Nephron (organoid): Measurements from ENCODE around the gene LY9.

Source experiments
- H3K27ac Mint-ChIP-seq, 3 experiments: 2 replicates each; pipeline ENCODE4 v1.8.0; 2020; ENCODE audit warnings: mixed read lengths in 3 of 3, mild to moderate bottlenecking in 2 of 3, moderate library complexity in 1 of 3
- H3K27me3 Mint-ChIP-seq: 2 replicates; pipeline ENCODE4 v1.8.0; 2021; ENCODE audit warnings: low read depth, mild to moderate bottlenecking, moderate library complexity, mixed read lengths
- H3K36me3 Mint-ChIP-seq: 2 replicates; pipeline ENCODE4 v1.8.0; 2020; ENCODE audit warnings: low read depth, mixed read lengths
- H3K4me1 Mint-ChIP-seq: 2 replicates; pipeline ENCODE4 v1.8.0; 2020; ENCODE audit warnings: mixed read lengths
- H3K4me3 Mint-ChIP-seq, 3 experiments: 2 replicates each; pipeline ENCODE4 v1.8.0; 2020; ENCODE audit warnings: mild to moderate bottlenecking in 3 of 3, mixed read lengths in 3 of 3, moderate library complexity in 2 of 3
- H3K9me3 Mint-ChIP-seq: 2 replicates; pipeline ENCODE4 v1.8.0; 2020; ENCODE audit warnings: mixed read lengths
- TF ChIP-seq, protein P1 (sequence below), 3 experiments: fragments of 200-600 bp; sonication (generic); IDR thresholded peaks; one replicate each; pipeline ENCODE4 v1.5.0; 2021; ENCODE audit warnings: antibody characterized with exemption in 3 of 3; ENCODE audit not compliant: unreplicated experiment in 3 of 3

Gene LY9

DNA sequence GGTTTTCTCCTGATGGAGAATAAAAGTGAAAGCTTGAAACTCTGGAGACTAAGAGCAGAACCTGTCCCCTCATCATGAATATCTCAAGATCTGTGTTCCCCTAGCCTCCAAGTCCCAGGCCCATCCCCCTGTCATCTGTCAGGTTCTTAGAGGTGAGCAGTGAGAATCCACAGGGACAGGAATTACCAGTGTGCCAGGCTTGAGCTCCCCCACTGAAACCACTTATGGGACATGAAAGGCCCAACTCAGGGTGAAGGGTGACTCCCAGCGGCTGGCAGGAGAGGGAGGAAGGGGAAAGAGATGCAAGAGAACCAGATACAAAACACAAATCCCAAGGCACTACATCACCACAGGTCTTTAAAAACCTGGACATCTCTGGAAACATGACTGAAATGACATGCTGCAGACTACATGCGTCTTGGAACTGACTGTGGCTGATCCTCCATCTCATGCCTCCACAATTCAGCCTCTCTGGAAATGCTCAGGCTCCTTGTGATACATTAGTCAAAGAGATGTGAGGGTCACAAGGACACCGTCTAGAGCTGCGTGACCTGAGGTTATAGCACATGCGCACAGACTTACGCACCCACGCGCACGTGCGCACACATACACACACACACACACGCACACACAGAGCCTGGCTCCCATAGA lies 6.8 kb upstream of the LY9 start:
- Mint-ChIP-seq H3K9me3 (no peaks in the 10 kb centered on the region), H3K4me1 (no peaks in the 10 kb centered on the region), H3K36me3 (no peaks in the 10 kb centered on the region), H3K4me3 (no peak overlapping the region), H3K27me3 (peaks cover 2% of the 10 kb centered on the region), H3K27ac (no peak overlapping the region)
- TF ChIP-seq, protein P1, sequence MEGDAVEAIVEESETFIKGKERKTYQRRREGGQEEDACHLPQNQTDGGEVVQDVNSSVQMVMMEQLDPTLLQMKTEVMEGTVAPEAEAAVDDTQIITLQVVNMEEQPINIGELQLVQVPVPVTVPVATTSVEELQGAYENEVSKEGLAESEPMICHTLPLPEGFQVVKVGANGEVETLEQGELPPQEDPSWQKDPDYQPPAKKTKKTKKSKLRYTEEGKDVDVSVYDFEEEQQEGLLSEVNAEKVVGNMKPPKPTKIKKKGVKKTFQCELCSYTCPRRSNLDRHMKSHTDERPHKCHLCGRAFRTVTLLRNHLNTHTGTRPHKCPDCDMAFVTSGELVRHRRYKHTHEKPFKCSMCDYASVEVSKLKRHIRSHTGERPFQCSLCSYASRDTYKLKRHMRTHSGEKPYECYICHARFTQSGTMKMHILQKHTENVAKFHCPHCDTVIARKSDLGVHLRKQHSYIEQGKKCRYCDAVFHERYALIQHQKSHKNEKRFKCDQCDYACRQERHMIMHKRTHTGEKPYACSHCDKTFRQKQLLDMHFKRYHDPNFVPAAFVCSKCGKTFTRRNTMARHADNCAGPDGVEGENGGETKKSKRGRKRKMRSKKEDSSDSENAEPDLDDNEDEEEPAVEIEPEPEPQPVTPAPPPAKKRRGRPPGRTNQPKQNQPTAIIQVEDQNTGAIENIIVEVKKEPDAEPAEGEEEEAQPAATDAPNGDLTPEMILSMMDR (IDR thresholded peaks at IDR 0.05; ENCODE audit: unreplicated experiment in 3 of 3), result no peak

DNA sequence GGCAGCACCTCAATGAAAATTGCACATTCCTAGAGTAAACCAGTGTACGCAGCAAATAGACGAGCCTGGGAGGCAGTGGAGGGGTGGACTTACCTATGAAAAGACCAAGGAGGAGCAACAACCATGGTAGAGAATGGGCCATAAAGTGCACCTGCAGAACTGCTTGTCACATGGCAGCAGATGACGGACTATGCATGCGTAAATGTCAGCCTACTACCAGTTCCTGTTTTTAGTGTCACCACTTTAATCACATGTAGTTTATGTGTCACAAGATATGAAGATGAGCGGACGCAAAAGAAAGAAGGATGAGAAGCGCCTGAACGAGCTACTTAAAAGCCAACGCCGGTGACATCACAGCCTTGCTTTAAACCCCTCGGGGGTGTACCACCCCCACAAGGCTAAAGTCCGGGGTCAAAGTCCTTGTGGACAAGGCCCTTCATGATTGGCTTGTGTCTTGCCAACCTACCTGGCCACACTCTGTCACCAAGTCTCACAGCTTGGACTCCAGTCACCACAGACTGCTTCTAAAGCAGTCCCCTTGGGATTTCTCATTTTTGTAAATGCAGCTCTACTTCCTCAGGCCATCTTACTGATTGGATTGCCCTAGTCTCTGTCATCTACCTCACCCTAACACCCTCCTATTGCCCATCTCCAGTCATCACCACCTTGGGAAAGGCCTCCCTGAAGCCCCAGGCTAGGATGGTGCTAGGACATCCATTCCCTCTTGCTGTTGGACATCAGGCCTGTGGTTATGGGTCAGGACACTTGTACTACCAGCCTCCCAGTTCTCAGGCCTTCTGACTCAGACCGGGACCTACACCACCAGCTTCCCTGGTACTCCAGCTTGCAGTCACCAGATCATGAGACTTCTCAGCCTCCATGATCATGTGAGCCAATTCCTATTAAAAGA lies 6.0 kb upstream of the LY9 start:
- Mint-ChIP-seq H3K9me3 (no peaks in the 10 kb centered on the region), H3K27ac (no peak overlapping the region), H3K36me3 (no peaks in the 10 kb centered on the region), H3K4me1 (no peaks in the 10 kb centered on the region), H3K4me3 (no peak overlapping the region), H3K27me3 (peaks cover 5% of the 10 kb centered on the region)
- TF ChIP-seq, protein P1 (IDR thresholded peaks at IDR 0.05; ENCODE audit: unreplicated experiment in 3 of 3), result no peak

DNA sequence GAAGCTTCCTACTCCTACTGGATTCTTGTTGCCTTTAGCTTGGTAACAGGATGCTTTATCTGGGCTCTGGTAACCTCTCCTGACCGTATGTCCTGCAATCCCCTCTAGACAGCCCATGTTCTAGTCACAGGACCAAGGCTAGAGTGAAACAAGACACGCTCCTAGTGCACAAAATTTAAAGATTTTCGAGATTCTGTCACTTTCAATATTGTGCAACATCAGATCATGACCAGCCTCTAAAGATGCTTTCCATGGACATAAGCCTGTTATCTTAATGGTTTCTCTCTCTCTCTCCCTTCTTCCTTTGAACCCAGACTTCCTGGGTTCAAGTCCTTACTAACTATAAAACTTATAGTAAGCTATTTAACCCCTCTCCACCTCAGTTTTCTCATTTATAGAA lies 1.6 kb upstream of the LY9 start:
- Mint-ChIP-seq H3K9me3 (no peaks in the 10 kb centered on the region), H3K4me3 (no peak overlapping the region), H3K36me3 (no peaks in the 10 kb centered on the region), H3K4me1 (no peaks in the 10 kb centered on the region), H3K27me3 (peaks cover 8% of the 10 kb centered on the region), H3K27ac (no peak overlapping the region)
- TF ChIP-seq, protein P1 (IDR thresholded peaks at IDR 0.05; ENCODE audit: unreplicated experiment in 3 of 3), result no peak

DNA sequence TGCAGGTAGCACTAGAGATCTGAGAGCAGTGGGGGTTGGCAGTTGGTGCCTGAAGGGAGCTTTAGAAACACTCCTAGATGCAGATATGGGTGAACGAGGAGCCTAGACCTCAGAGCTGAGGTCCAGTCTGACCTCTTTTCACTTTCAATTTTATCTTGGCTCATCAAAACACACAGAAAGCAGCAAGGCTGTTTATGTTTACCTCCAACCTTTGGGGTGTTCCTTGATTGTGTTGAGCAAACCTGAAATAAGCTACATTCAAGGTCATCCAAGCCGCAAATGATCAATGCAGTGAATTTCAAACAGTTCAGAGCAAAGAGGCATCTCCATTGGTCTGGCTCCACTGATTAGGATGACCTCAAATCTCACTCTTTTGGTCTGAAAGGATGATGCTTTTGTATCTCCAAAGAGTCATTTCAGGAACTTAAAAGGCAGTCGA lies 1.3 kb downstream of the LY9 start:
- H3K4me1 Mint-ChIP-seq, result no peaks in the 10 kb centered on the region
- no peak overlapping the region for H3K4me3 Mint-ChIP-seq
- H3K36me3 Mint-ChIP-seq, result no peaks in the 10 kb centered on the region
- TF ChIP-seq, protein P1 (IDR thresholded peaks at IDR 0.05; ENCODE audit: unreplicated experiment in 3 of 3), result no peak
- H3K9me3 Mint-ChIP-seq, result no peaks in the 10 kb centered on the region
- peaks cover 8% of the 10 kb centered on the region for H3K27me3 Mint-ChIP-seq
- H3K27ac Mint-ChIP-seq, result no peak overlapping the region

DNA sequence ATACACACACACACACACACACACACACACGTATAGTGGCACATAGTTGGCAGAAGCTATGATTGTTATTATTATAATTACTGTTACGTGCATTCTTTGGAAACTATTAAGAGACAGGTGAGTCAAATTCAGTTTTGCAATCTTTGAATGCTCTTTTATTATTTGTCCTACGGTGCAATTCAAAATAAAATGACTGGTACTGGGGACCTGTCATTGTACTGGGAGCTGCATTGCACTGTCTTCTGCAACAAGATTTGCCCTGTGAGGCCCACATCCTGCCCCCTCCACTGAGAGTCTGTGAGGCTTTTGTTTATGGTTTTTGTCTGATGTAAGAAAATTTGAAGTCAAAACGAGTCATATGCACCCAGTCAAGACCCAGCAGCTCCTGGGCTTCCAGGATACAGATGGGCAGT lies 1.9 kb downstream of the LY9 start:
- Mint-ChIP-seq H3K27ac (no peak overlapping the region), H3K9me3 (no peaks in the 10 kb centered on the region), H3K36me3 (no peaks in the 10 kb centered on the region), H3K27me3 (peaks cover 8% of the 10 kb centered on the region), H3K4me1 (no peaks in the 10 kb centered on the region), H3K4me3 (no peak overlapping the region)
- TF ChIP-seq, protein P1 (IDR thresholded peaks at IDR 0.05; ENCODE audit: unreplicated experiment in 3 of 3), result no peak
